Measurements from ENCODE around the gene KLF6.
"Not testable (repeated sequence)": the region's sequence is repeated elsewhere in the genome, so short reads cannot be mapped to it uniquely, and the experiment has no call there.

The KLF6 gene

DNA sequence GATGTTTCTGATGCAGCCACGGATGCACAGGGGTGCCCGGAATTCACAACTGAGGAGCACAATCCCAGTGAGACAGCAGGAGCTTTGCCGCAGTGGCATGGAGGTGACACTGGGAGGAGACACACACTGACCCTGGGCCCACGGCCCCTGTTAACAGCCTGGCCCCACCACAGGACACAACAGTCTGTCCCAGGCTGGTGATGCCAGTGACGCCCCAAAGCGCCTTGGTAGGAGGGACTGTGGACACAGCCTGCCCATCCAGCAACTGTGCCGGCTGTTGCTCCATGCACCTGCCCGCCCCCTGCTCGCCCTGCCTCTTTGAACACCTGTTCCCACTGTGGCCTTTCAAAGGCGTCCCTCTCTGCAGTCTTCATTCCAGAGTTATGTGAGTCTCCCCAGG, 49.8 kb downstream of the KLF6 start:
- DNase-seq, result no peak

DNA sequence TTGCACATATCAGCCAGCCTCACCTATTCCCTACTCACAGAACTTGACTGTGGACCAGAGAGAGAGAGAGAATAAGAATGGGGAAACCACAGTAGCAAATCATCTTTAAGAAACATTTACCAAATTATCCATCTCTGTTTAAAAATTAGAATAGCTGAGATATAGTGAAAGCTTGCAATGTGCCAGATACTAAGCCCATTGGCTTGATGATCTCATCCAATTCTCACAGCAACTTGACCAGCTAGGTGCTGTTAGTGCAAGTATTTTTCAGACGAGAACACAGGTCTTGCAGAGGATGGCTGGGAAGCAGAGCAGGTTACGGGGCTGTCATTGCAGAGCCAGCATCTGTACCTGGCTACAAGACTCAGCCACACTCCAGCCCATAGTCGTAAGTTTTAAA, 50.9 kb downstream of the KLF6 start:
- no peak for DNase-seq

GRCh38 chr10:3732183-3732582, 52.8 kb downstream of the KLF6 start:
- not testable (repeated sequence) for DNase-seq

DNA sequence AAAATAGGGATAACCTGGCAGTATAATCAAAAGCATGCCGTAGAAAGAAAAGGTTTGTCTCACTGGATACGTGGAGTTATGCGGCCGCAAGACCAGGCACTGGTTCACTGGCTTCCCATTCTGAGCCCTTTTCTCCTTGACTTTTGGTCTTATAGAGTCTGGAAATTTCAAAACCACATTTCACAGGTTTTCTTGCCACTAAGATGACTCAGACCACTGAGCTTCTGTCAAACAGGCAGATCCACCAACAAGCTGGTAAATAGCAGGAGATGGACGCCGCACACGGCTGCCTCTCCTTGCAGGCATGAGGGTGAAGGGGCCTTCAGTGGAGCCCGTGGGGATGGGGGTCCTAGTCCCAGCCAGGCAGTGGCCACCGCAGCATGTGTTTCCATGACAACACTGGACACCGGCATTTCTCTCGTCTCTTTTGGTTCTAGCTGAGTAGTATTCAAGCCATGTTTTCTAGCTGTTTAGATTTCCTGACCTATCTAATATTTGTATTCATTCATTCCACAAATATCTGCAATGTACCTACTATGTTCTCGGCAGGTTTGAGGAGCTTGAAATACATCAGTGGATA, 55.5 kb downstream of the KLF6 start:
- DNase-seq, result no peak

GRCh38 chr10:3728563-3728962, 56.4 kb downstream of the KLF6 start:
- no peak for DNase-seq

DNA sequence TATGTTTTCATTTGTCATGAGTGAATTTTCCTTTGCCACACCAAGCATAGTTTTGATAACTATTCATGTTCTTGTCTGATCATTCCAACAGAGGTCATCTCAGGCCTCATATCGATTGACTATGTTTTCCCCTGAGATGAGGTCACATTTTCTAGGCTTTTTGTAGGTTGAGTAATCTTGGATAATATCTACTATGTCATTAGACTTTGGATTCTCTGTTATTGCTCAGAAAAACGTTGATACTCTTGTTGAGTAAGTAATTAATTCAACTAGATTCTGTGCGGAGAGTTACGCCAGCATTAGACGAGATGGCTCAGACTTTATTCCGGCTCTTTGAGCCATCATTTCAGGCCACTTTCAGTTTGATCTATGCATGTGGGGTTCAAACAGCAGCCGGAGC, 57.7 kb downstream of the KLF6 start:
- no peak for DNase-seq

Measured in amygdala (tissue), 56 donors.